ENCODE measurements around the gene EFTUD2. TPM values are rescaled to one million over a fixed set of nuclear protein-coding genes. Genes with fewer than 3 reads are reported as not detected.

EFTUD2 gene
- total and polyA plus RNA-seq, 4 donors = 35.5 to 93.3 (median 73.3) TPM

DNA sequence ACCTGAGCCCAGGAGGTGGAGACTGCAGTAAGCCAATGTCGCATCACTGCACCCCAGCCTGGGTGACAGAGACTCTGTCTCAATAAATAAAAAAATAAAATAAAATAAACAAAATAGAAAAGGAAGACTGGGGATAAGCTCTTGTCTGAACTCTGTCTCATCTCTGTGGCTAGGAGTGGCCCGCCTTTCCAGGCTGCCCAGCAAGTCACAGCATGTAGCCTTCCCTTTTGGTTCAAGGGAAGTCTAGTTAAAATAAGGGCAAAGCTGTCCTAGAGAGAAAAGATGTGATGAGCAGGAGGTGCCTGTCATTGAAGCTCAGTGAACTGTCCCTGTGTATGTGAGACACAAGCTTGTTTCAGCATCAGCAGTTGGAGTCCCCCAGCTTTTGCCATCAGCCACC is 18.8 kb upstream of the EFTUD2 start:
- WGBS, 2 donors = 96 to 98% methylated on average over 2 of the region's 2 CpGs
- Histone ChIP-seq H3K36me3 (ENCODE audit: control insufficient read depth in 4 of 4, insufficient read depth in 4 of 4, low read length in 4 of 4) (no peaks in the 10 kb centered on the region), H3K27me3 (ENCODE audit: control insufficient read depth in 3 of 3, insufficient read depth in 3 of 3, low read length in 2 of 3) (peaks cover 0 to 23% (median 7%) of the 10 kb centered on the region in 3 donors), H3K27ac (ENCODE audit: low read depth in 1 of 2, low read length in 1 of 2) (no peak overlapping the region), H3K4me3 (no peak overlapping the region), H3K9me3 (ENCODE audit: control insufficient read depth in 4 of 4, insufficient read depth in 3 of 4, low read length in 3 of 4) (no peaks in the 10 kb centered on the region), H3K9ac (ENCODE audit: insufficient read depth in 1 of 2, low read length in 2 of 2) (no peak overlapping the region), H3K4me1 (ENCODE audit: control insufficient read depth in 5 of 5, insufficient read depth in 5 of 5, low read length in 5 of 5) (peaks cover 0 to 10% (median 0%) of the 10 kb centered on the region in 5 donors)
- no peak for DNase-seq
- ATAC-seq (ENCODE audit: insufficient read depth, low FRiP score) = no peak
- TF ChIP-seq CTCF (IDR thresholded peaks at IDR 0.05; ENCODE audit: control extremely low read depth, extremely low read depth) = no peak

DNA sequence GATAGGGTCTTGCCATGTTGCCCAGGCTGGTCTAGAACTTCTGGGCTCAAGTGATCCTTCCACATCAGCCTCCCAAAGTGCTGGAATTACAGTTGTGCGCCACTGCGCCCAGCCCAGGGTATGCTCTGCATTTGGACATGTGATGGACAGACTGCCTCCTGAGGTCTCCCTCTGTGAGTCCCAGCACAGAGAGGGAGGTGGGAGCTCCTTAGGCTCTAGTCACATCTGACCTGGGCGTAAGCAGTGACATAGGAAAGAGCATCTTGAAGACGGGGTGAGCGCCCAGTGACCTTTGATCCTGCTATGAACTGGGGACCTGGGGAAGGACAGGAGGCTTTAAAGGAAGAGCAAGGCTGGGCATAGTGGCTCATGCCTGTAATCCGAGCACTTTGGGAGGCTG is 18.2 kb upstream of the EFTUD2 start:
- peaks cover 0 to 5% (median 0%) of the 10 kb centered on the region in 5 donors for H3K4me1 ChIP-seq (ENCODE audit: control insufficient read depth in 5 of 5, insufficient read depth in 5 of 5, low read length in 5 of 5)
- 96 to 97% methylated on average over 6 of the region's 6 CpGs for WGBS, 2 donors
- no peaks in the 10 kb centered on the region for H3K36me3 ChIP-seq (ENCODE audit: control insufficient read depth in 4 of 4, insufficient read depth in 4 of 4, low read length in 4 of 4)
- no peak for TF ChIP-seq CTCF (IDR thresholded peaks at IDR 0.05; ENCODE audit: control extremely low read depth, extremely low read depth)
- DNase-seq (no peak), ATAC-seq (ENCODE audit: insufficient read depth, low FRiP score) (no peak)
- H3K9ac ChIP-seq (ENCODE audit: insufficient read depth in 1 of 2, low read length in 2 of 2) = no peak overlapping the region
- peaks cover 0 to 21% (median 10%) of the 10 kb centered on the region in 3 donors for H3K27me3 ChIP-seq (ENCODE audit: control insufficient read depth in 3 of 3, insufficient read depth in 3 of 3, low read length in 2 of 3)
- no peak overlapping the region for H3K27ac ChIP-seq (ENCODE audit: low read depth in 1 of 2, low read length in 1 of 2)
- H3K9me3 ChIP-seq (ENCODE audit: control insufficient read depth in 4 of 4, insufficient read depth in 3 of 4, low read length in 3 of 4) = no peaks in the 10 kb centered on the region
- no peak overlapping the region for H3K4me3 ChIP-seq

- H3K9ac ChIP-seq (ENCODE audit: insufficient read depth in 1 of 2, low read length in 2 of 2) = no peak overlapping the region
- no peak for TF ChIP-seq CTCF (IDR thresholded peaks at IDR 0.05; ENCODE audit: control extremely low read depth, extremely low read depth)
- ATAC-seq (ENCODE audit: insufficient read depth, low FRiP score) = no peak
- no peaks in the 10 kb centered on the region for H3K36me3 ChIP-seq (ENCODE audit: control insufficient read depth in 4 of 4, insufficient read depth in 4 of 4, low read length in 4 of 4)
- H3K27me3 ChIP-seq (ENCODE audit: control insufficient read depth in 3 of 3, insufficient read depth in 3 of 3, low read length in 2 of 3) = peaks cover 0 to 16% (median 11%) of the 10 kb centered on the region in 3 donors
- 60 to 69% methylated on average over 10 of the region's 10 CpGs for WGBS, 2 donors
- DNase-seq = no peak
- H3K4me3 ChIP-seq = no peak overlapping the region
- peaks cover 0 to under 1% (median 0%) of the 10 kb centered on the region in 4 donors for H3K9me3 ChIP-seq (ENCODE audit: control insufficient read depth in 4 of 4, insufficient read depth in 3 of 4, low read length in 3 of 4)
- peaks cover 0 to 4% (median 0%) of the 10 kb centered on the region in 5 donors for H3K4me1 ChIP-seq (ENCODE audit: control insufficient read depth in 5 of 5, insufficient read depth in 5 of 5, low read length in 5 of 5)
- peak overlapping the region in 1 of 2 donors; percentile 7 for H3K27ac ChIP-seq (ENCODE audit: low read depth in 1 of 2, low read length in 1 of 2)
These were observed 17.6 kb upstream of the EFTUD2 start for GRCh38 chr17:44916781-44917241.
